Fibroblast of peridontal ligament (primary cell): ENCODE measurements around the gene FEZF1.
A peak's percentile ranks its signal among the peaks of the same experiment; 100 is the strongest.

Experiments
- DNase-seq: peaks from one replicate; pipeline ENCODE4 v3.0.0-alpha.2; 2010; ENCODE audit errors: extremely low read depth

Gene FEZF1

DNA sequence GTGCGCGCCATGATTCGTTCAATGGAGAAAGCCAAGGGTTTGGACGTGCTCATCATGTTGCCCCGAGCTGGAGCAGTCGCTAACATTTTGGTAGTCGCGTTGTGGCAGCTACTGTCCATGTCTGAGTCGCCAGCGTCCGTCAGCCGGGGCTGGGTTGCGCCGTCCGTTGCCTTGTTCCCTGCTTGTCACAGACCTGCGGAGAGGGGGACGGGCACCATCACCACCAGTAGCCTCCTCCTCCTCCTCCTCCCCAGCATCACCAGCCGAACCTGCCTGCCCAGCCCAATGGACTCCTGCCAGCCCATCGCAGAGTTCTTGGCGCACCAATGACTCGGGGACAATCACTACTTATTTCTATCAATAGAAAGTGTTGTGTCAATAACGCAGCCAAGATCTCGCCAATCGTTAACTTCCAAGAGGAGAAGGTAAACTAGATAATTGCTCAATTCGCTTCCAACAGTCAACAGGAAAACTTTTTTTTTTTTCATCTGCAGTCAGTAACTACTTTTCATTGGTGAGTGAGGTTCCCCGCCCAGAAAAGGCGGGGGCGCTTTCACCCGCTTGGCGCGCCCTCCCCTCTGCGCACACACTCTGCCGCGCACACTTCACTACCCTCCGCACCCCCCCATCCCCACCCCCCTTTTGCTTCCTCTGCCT, at the start of gene FEZF1:
TSS of gene FEZF1 (minus strand) at position 432 of the 657 bp plus-strand sequence. CDS start at position 119, 313 bp downstream.
- DNase-seq: no peak

DNA sequence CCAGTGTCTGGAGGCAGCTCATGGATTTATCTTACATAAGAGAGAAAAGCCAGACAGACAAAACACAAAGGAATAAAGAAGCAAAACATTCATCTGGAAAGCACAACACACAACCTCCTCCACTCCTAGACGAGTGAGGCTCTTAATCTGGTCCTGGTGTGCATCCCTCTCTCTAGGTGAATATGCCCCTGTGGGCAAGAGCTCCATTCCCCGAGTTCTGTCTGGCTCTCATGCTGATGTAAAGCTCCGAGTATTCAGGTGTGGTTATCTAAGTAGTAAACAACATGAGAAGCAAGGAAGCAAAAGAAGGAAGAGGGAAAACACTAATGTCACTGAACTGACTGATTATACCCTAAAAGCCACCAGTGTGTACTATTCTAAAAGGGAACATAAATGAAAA, 47.9 kb upstream of the FEZF1 start:
- DNase-seq: no peak

DNA sequence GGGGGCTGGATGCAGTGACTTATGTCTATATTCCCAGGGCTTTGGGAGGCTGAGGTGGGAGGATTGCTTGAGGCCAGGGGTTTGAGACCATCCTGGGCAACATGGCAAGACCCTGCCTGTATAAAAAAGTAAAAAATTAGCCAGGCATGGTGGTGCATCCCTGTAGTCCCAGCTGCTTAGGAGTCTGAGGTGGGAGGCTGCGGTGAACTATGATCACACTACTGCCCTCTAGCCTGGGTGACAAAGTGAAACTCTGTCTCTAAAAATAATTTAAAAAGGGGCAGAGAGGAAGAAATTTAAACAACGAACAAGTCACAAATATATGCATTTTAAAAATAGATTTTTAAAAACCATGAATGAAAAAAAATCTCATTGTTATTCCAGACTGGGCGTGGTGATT, 46.2 kb upstream of the FEZF1 start:
- no peak for DNase-seq

DNA sequence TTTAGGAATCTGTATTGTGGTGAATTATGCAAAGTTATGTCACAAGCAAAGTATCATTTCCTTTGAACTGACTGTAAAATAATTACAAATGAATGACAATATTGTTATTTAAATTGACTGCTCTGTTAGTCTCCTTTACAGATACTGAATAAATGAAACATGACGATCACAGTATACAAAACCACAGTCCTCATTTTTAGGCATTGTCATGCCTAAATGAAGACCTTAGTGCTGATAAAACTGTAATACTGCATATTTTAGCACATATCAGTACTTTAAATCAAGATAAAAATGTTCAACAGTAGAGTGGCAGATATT, 39.7 kb upstream of the FEZF1 start:
- no peak for DNase-seq

DNA sequence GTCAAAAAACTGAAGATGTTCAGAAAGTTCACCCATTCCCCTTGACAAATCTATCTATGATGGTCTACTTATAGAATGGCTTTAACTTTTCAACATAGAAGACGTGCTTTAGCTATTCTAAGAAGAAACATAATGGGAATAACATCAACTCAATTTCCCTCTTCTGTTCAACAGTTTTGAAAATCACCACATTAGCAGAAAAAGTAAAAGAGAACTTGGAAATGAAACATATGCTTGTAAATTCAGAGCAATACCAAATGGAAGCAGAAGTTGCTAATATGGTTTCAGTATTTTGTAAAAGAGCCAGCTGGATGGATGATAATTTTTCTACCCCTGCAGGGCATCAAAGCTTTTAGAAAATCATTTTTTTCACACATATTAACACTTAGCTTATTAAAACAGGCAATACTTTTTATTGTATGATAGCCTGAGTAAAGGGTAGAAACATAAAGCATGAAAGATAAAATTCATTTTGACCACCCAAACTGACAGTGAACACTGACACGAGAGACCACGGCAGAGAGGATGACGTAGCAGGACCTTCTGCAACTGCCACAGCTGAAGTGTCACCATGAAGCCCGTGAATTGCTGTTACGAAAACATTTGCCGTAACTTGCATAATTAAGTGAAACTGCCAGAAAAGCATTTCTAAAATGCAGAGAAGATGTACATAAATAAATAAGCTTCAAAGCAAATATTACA, 39.2 kb upstream of the FEZF1 start:
- no peak for DNase-seq

DNA sequence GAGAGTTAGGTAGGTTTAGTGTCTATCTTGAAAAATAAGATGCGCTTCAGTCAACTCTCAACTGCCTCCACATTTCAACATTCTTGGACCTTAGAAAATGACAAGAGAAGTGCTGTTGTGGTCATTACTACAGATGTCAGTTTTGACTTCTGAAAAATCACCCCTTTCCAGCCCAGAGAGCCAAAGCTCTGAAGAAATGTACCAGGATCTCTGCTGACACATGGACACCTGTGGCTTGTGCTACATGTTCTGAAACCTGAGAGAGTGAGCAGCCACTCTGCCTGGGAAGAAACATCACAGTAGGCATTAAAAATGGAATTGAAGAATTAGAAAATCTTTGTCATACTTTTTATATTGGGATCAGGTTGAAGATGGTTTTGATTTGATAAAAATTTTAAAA, 35.9 kb upstream of the FEZF1 start:
- DNase-seq: no peak

DNA sequence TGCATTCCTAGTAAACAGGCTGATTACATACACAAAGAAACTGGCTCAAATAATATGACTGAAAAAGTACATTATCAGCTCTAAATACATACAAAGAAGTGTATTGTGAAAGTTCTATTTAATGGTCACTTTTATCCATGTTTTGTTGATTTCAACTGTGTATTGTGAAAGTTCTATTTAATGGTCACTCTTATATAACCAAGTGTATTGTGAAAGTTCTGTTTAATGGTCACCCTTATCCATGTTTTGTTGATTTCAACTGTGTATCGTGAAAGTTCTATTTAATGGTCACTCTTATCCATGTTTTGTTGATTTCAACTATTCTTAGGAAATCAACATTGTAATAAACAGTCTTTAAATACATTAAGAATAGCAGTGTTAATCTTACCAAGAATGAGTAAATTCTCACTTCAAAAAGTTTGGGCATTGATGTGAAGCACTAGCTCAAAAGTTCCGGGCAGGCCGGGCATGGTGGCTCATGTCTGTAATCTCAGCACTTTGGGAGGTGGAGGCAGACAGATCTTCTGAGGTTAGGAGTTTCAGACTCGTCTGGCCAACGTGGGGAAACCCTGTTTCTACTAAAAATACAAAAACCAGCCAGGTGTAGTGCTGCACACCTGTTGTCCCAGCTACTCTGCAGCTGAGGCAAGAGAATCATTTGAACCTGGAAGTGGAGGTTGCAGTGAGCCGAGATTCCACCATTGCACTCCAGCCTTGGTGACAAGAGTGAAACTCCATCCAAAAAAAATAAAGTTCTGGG, 34.8 kb upstream of the FEZF1 start:
- DNase-seq: no peak

DNA sequence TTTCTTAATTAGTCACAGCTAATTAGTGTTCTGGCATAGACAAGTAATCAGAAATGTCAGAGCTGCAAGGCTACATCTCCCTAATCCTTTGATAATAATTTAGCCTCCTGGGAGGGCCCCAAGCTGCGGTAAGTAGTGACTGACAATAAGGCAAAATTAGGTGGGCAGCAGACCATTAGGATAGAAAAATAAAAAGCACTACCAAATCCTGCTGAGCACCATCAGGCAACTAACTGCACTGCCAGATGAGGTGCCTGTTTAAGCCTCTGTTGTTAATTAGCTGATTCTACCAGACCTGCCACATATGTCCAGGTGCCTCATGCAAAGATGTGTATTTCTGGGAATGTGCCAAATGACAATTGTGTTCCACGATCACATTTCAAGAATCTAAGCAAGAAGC, 32.5 kb upstream of the FEZF1 start:
- no peak for DNase-seq

DNA sequence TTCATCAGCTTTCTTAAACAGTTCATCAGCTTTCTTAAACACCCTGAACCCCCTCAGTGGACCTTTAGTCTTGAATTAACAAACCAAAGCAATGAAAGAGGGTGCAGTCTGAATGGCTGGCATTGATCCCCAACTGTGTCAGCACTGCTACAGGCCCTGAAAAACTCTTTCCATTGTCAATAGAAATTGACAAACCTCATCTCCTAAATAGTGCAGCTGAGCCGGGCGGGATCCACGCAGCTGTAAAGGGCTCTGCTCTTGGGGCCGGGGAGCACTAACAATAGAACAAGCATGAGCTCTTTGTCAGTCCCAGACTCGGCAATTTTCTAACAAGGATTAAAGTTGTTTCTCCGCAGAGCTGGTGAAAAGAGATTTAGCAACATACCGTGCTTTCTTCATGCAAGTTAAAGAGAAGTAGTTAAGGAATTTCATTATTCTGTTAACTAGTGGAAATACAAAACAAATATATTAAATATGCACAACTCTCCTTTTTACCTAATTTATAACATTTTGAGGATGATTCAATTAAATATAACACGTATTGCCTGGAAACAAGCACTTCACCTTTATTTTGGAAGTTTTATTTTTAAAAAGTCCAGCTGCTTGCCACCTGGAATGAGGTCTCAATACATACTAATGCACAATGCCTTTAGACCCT, 24.7 kb upstream of the FEZF1 start:
- DNase-seq: no peak

DNA sequence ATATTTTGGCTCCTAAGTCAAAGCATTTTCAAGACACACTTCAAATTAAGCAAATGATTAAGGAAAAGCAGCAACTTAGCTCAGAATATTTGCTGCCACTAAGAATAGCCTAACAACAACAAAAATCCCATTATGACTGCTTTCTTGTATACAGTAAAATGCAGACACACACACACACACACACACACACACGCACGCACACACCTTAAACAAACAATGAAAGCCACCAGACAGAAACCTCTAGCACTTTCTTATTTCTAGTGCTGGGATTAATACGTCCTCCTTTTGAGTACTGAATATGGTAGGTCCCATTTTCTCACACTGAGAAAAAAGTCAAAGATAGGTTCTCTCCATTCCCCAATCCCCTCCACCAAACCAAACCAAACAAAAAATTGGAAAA, 23.4 kb upstream of the FEZF1 start:
- no peak for DNase-seq

DNA sequence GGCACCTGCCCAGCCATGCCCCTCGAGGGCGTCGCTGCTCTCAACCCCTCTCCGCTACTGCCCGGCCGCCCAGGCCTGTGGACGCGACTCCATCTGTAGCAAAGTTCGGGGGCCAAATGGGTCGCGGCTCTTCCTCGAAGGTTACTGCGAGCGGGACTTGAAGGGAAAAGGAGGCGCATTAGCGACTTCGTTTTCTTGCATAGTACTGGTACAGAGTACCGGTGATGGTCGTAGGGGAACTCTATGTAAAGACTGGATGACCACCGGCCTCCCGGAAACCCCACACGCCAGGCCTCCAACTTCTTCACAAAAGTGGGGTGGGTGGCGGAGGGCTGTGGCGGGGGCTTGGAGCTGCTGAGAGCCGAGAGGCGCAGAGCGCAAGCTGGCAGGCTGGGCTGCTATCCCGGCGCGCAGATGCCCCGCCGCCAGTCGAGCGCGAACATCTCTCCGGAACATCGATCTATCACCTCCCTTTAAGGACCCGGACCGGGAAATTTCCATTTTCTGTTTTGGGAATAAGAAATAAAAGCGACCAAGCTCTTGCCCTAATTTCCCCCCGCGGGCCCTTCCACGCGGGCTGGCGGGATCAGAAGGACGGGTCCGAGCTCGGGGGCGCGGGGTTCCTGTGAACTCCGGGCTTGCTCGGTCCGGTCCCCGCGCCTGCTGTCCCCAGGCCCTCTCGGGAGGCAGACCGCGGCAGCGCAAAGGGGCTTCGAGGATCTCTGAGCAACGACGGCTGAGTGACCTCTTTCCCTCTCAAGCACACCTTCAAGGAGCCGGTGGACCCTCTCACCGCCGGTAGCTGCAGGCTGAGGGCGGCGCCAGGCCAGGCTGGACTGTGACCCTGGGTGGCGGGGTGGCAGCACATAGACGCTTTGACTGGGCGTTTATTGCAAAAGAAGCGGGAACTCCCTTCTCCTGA, 12.2 kb upstream of the FEZF1 start:
- DNase-seq: no peak

DNA sequence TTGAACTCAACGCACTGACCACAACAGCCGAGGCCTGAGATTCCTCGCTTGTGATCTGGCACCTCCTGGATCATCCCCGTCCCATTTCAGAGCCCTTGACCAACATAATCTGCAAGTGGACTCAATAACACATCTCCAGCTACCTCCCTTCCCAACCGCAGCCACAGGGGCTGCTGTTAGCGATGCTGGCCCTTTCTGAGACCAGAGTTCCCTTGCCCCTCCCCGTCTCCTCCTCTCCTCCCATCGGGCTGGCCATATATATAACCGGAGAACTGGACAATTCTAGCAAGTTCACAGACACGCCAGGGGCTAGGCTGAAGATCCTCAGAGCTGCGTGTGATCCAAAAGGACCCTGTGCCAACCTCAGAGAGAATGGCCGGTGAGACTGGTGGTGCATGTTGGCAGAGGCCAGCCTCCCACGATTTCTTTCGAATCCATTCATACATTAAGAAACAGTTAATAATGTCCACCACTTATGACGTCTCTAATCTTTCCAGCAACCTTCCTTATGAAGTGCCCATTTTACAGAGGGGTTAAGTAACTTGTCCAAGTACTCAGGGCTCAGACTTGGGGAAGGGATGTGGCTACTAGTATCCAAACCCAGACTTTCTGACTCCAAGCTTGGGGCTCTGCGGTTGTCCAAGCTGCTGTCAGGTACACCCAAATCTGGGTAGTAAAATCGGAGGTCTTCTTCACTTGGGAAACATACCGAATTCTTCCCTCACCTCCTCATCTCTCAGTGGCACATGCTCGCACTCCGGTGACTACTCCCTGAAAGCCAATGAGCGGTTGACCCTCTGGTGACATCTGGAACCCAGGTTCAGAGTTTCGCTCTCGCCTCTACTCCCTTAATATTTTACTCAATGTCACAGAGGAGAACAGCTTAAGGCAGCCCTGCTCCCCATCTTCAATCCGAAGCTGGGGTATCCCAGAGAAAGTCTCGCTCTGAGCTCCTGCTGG, 11.2 kb upstream of the FEZF1 start:
- DNase-seq: no peak

DNA sequence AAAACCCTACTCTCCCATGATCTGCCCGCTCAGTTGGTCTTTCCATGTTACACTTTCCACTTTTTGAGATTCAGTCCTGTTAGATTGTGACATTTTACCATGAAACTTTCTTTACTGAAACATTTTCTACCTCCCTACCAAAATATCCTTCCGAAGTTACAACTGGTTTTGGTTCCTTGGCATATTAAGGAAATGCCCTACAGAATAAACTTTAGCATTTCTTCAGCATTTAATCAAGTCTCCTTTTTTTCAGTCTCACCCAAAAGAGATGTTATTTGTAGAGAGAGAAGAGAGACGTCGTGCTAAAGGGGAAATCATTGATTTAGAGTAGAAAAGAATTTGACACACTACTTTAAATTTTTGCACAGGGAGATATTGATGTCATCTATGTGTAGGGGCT, 9.7 kb upstream of the FEZF1 start:
- no peak for DNase-seq

DNA sequence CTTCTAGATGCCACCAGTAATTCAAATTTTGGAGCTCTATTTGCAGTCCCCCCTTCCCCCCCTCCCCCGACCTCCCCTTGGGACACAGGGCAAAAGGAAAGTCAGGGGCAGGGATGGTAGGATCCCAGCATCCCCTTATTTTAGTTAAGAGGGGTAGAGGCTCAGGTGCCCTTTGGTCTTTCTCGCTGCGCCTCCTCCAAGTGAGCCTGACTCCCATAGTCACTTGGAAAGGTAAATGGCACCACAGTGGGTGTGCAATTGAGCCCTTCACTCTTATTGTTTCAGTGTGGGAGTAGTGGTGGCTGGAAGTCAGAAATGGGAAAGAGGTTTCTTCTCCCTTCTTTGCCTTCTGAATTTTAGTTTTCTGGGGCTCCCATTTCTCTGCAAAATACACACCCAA, 8.2 kb upstream of the FEZF1 start:
- no peak for DNase-seq

DNA sequence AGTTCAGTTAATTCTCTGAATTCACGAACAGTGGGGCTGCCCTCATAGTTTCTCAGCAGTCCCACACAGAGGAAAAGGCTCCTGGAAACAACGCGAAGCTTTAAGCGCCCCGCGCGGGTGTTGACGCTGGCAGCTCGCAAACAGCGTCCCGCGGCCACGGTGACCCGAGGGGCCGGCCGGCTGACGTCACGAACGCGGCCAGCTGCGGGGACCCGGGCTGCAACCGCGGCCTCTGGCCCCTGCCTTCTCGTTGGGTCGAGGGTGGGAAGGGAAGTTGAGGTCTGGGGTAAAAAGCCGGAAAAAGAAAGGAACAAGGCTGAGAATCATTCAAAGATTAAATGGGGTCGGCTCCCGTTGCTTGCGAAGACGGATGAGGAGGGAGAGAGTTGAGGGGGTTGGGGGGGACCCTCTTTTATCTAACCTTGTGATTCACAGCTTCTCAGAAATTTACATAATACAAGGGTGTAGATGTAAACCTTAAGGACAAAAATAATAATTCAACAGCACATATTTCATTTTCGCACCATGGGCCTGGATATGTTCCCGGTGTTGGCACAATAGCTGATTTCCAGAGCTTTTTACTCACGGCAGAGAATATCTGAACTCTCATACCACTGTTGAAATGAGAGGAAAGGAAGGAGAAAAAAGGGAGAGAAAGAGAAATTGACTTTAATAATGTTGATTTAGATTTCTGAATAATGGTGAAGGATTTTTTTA, 7.3 kb upstream of the FEZF1 start:
- no peak for DNase-seq

DNA sequence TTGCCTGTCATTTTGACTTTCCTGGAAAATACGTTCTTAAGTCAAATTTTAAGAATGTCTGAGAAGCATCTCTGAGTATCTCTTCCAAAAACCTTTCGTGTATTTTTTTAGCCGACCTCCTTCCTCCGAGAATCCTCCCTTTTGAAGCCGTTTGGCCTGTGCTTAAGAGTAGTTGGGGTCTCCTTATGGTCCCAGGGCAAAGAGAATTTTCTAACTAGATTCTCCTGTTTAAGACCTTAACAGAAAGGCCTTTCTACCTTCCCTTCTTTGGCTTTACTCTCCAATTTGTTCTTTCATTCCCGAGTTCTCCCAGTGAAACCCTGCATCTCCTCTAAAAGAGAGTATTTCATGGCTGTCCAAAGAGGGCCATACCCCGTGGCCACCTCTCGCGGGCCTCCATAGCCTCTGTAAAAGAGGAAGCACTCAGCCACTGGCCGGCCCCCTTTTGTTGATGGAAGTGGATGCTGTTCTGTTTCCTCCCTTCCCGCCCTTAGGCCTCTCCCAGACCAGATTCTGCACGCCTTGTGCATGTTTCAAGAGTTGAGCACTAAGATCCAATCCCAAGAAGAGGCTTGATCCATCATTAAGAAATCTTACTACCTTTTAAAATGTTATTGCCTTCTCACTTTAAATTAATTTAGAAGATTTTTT, 6.6 kb upstream of the FEZF1 start:
- no peak for DNase-seq

DNA sequence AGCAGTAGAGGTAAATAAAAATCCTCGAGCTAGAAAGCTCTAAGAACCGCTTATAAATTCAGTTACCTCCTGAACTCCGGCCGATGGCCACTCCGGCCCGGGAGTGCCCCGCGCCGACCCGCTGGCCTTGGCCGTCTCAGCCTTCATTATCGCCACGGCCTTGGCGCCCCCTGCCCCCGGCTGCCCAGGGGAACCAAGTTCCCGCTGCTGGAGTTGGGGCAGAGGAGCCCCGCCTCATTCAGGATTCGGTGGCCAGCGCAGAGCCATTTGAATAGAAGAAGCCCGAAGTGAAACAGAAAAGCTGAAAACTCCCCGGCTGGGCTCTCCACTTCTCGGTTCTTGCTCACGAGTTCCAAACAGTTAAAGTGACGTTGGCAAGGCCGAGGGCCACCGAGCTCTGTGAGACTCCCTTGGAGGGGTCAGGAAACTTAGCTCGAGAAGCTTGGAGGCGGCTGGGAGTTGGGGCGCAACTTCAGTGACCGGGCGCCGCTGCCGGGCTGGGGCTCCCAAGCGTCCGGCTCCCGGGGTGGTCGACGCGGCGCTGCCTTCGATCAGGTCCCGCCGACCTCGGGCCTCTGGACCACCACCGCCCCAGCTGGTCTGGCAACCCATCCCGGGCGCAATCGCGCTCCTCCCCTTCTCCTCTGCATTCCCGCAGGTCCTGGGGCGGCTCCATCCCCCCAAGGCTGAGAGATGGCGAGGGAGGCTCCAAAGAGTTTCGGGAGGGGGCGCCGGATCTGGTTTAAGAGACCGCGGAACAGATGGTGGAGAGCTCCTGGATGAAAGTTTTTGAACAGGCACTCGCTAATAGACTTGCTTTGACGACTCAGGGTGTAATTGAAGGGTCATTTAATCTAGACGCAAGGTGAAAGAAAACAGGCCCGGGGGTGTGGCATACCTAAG, 5.8 kb upstream of the FEZF1 start:
- peak; percentile 30 for DNase-seq

DNA sequence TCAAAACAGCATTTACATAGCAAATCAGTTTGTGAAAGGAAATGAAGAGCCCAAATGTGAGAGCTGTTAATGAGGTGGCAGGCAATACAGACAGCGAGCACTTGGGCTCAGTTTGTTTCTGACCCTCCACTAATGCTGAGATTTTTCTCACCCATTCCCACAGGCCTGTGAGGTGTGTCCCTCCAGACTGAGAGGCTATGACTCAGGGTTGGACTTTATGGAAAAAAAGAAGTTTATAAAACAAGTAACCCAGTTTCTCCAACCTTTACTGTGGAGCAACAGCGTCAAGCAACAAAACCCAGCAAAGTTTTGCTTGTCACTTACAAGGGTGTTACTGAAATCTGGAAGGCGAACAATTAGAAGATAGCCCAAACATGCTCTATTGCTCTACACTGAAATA, 4.9 kb upstream of the FEZF1 start:
- no peak for DNase-seq
